NT2/D1 (cell line): Measurements from ENCODE around the gene EEF1AKMT4.

ENCODE experiments used
- DNase-seq: peaks from one replicate; pipeline ENCODE4 v3.0.0-alpha.2; 2011; ENCODE audit warnings: low read depth, low spot score
- H3K27me3 ChIP-seq: 2 replicates; pipeline ENCODE4 v1.6.0; 2011; ENCODE audit warnings: mild to moderate bottlenecking; ENCODE audit not compliant: insufficient read length, insufficient read depth
- H3K36me3 ChIP-seq: 2 replicates; pipeline ENCODE4 v1.6.1; 2011; ENCODE audit warnings: mild to moderate bottlenecking, low read length, mixed read lengths; ENCODE audit not compliant: insufficient read depth, insufficient read length
- H3K4me1 ChIP-seq: 2 replicates; pipeline ENCODE4 v1.5.1; 2011; ENCODE audit not compliant: insufficient read depth, insufficient read length
- H3K4me3 ChIP-seq: 2 replicates; pipeline ENCODE4 v1.5.1; 2011; ENCODE audit warnings: low read depth; ENCODE audit not compliant: insufficient read length
- H3K9ac ChIP-seq: 2 replicates; pipeline ENCODE4 v1.6.0; 2011; ENCODE audit warnings: low read depth; ENCODE audit not compliant: insufficient read length
- H3K9me3 ChIP-seq: 2 replicates; pipeline ENCODE4 v1.5.1; 2011; ENCODE audit warnings: mild to moderate bottlenecking, low read length; ENCODE audit not compliant: insufficient read depth
- SUZ12 ChIP-seq: IDR thresholded peaks from 2 replicates; pipeline ENCODE4 v1.6.1; 2011; ENCODE audit not compliant: insufficient read length, insufficient read depth; ENCODE audit errors: extremely low read depth
- YY1 ChIP-seq: IDR thresholded peaks from 2 replicates; pipeline ENCODE4 v1.6.1; 2011; ENCODE audit not compliant: insufficient read length, insufficient read depth
- ZNF274 ChIP-seq: IDR thresholded peaks from 2 replicates; pipeline ENCODE4 v1.6.1; 2011; ENCODE audit warnings: mild to moderate bottlenecking, low read depth, low read length

The EEF1AKMT4 gene

DNA sequence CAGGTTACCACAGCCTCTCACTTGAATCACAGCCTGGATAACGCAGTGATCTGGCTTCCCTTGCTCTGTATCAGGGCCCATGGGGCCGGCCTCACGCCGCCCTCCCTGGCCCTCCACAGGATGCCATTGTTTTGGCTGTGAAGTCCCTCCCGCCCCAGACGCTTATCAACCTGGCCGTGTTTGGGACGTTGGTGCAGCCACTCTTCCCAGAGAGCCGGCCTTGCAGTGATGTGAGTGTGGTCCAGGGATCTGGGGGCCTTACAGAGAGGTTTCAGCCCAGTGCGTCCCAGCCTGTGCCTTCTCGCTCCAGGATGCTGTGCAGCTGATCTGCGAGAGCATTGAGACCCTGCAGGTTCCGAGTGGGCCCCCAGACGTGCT lies 13.4 kb upstream of the EEF1AKMT4 start:
- peaks cover 2% of the 10 kb centered on the region for H3K4me1 ChIP-seq
- H3K9me3 ChIP-seq: no peaks in the 10 kb centered on the region
- H3K4me3 ChIP-seq: no peak overlapping the region
- no peaks in the 10 kb centered on the region for H3K36me3 ChIP-seq
- no peak for TF ChIP-seq YY1
- no peak for TF ChIP-seq ZNF274
- no peak for TF ChIP-seq SUZ12
- H3K27me3 ChIP-seq: peaks cover 32% of the 10 kb centered on the region
- no peak for DNase-seq
- H3K9ac ChIP-seq: no peak overlapping the region

DNA sequence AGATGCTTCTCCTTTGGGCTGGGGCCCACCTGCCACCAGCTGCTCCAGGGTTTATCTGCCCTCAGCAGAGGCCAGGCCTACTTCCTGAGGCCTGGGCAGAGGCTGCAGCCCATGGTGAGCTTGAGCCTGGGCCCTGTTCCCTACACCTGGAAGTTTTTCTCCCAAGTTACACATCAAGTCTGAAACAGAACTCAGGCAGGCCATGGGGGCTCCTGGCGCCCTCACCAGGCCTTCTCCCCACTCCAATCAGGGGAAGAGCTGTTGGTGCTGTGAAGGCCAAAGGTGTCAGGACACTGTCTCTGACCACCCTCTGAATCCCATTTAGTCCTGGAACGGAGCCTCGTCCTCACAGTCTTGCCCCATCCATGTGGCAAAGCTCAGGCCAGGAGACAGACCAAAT lies 12.8 kb upstream of the EEF1AKMT4 start:
- DNase-seq: no peak
- peaks cover 6% of the 10 kb centered on the region for H3K36me3 ChIP-seq
- H3K9me3 ChIP-seq: no peaks in the 10 kb centered on the region
- no peaks in the 10 kb centered on the region for H3K4me1 ChIP-seq
- no peak overlapping the region for H3K9ac ChIP-seq
- H3K4me3 ChIP-seq: no peak overlapping the region
- TF ChIP-seq SUZ12 (no peak), ZNF274 (no peak), YY1 (no peak)
- H3K27me3 ChIP-seq: peaks cover 26% of the 10 kb centered on the region

DNA sequence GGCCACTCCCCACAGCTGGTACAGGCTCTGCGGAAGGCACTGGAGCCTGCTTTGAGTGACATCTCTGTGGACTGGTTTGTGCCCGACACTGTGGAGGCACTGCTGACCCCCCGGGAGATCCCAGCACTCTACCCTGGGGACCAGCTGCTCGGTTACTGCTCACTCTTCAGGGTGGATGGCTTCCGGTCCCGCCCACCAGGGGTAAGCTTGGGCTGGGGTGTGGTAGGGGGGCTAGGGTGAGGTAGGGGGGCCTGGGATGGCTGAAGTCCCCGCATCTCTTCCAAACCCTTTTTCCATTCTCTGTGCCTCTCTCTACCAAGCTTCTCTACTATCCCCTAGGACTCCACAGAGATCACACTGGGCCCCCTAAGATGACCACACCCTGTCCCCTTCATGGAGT lies 12.3 kb upstream of the EEF1AKMT4 start:
- no peak for DNase-seq
- no peaks in the 10 kb centered on the region for H3K9me3 ChIP-seq
- H3K4me1 ChIP-seq: no peaks in the 10 kb centered on the region
- peaks cover 11% of the 10 kb centered on the region for H3K36me3 ChIP-seq
- H3K9ac ChIP-seq: no peak overlapping the region
- H3K27me3 ChIP-seq: peaks cover 21% of the 10 kb centered on the region
- no peak overlapping the region for H3K4me3 ChIP-seq
- TF ChIP-seq ZNF274: no peak
- no peak for TF ChIP-seq YY1
- TF ChIP-seq SUZ12: no peak

DNA sequence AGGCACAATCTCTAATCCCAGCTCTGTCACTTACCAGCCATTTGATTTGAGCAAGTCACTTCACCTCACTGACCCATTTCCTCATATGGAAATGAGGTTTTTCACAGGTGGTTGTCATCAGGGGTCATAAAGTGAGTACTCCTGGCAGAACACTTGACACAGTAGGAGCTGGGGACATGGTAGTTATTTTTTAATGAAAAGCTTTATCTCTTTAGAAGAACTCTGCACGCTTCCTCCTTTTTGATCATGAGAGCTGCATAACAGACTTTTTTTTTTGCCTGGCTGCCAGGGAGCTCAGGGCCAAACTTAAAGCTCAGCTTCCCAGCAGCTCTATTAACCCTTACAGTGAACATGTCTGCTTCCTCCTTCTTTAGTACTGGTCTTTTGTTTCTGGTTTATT lies 11.7 kb upstream of the EEF1AKMT4 start:
- no peak overlapping the region for H3K9ac ChIP-seq
- no peak for DNase-seq
- peaks cover 17% of the 10 kb centered on the region for H3K36me3 ChIP-seq
- H3K4me3 ChIP-seq: no peak overlapping the region
- H3K27me3 ChIP-seq: peaks cover 15% of the 10 kb centered on the region
- TF ChIP-seq YY1: no peak
- TF ChIP-seq SUZ12: no peak
- no peak for TF ChIP-seq ZNF274
- H3K4me1 ChIP-seq: no peaks in the 10 kb centered on the region
- H3K9me3 ChIP-seq: no peaks in the 10 kb centered on the region

DNA sequence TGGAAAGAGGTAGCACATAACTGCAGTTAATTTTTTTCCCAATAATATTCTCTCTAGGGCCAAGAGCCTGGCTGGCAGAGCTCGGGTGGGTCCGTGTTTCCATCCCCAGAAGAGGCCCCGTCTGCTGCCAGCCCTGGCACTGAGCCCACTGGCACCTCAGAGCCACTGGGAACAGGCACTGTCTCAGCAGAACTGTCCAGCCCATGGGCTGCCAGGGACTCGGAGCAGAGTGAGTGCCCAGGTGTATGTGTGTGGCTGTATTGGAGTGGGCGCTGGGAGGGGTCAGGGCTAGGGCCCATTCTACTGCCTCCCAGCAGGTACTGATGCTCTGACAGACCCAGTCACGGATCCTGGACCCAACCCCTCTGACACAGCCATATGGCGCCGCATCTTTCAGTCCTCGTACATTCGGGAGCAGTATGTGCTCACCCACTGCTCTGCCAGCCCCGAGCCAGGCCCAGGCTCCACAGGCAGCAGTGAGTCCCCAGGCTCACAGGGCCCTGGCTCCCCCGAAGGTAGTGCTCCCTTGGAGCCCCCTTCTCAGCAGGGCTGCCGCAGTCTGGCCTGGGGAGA lies 11.1 kb upstream of the EEF1AKMT4 start:
- H3K27me3 ChIP-seq: peaks cover 9% of the 10 kb centered on the region
- TF ChIP-seq YY1 (no peak), ZNF274 (no peak), SUZ12 (no peak)

DNA sequence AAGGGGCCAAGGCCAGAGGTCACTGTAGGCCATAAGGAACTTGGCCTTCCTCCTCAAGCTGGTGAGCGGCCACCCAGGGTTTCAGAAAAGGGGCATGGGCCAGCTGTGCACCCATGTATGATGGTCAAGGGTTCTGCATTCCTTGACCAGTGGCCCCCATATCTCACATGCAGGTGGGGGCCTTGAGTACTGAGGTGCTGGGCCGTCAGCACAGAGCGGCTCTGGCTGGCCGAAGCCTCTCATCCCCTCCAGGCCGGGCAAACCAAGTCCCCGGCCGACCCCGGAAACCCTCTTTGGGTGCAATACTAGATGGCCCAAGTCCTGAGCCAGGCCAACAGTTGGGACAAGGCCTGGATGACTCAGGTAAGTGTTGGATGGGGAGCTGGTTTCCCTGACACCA lies 10.3 kb upstream of the EEF1AKMT4 start:
- Histone ChIP-seq H3K9ac (no peak overlapping the region), H3K4me1 (no peaks in the 10 kb centered on the region), H3K4me3 (no peak overlapping the region), H3K27me3 (peaks cover 2% of the 10 kb centered on the region), H3K36me3 (peaks cover 31% of the 10 kb centered on the region), H3K9me3 (no peaks in the 10 kb centered on the region)
- TF ChIP-seq ZNF274 (no peak), YY1 (no peak), SUZ12 (no peak)
- no peak for DNase-seq

More for the DNA sequence above, 11.1 kb upstream of the EEF1AKMT4 start:
- H3K9ac ChIP-seq: no peak overlapping the region
- H3K4me3 ChIP-seq: no peak overlapping the region
- peaks cover 23% of the 10 kb centered on the region for H3K36me3 ChIP-seq
- H3K9me3 ChIP-seq: no peaks in the 10 kb centered on the region
- no peaks in the 10 kb centered on the region for H3K4me1 ChIP-seq
- no peak for DNase-seq

DNA sequence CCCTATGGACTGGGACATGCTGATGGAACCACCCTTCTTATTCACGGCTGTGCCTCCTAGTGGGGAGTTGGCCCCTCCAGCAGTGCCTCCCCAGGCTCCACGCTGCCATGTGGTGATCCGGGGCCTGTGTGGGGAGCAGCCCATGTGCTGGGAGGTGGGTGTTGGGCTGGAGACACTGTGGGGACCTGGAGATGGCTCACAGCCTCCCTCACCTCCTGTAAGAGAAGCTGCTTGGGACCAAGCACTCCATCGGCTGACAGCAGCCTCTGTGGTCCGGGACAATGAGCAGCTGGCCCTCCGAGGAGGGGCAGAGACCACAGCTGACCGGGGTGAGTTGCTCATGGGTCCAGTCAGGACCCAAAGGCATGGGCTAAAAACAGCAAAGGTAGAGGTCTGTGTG lies 9.8 kb upstream of the EEF1AKMT4 start:
- peaks cover 36% of the 10 kb centered on the region for H3K36me3 ChIP-seq
- no peak for TF ChIP-seq ZNF274
- TF ChIP-seq SUZ12: no peak
- TF ChIP-seq YY1: no peak
- H3K9ac ChIP-seq: no peak overlapping the region
- H3K4me3 ChIP-seq: no peak overlapping the region
- DNase-seq: no peak
- H3K4me1 ChIP-seq: no peaks in the 10 kb centered on the region
- H3K27me3 ChIP-seq: peaks cover 2% of the 10 kb centered on the region
- H3K9me3 ChIP-seq: no peaks in the 10 kb centered on the region
